WERI-Rb-1 (cell line): ENCODE results near the gene KCNIP1.

ENCODE experiments used
- DNase-seq: peaks from one replicate; pipeline ENCODE4 v3.0.0-alpha.2; 2020
- H3K27ac ChIP-seq: fragments of 250-450 bp; sonication (Bioruptor Pico); 2 replicates; pipeline ENCODE4 v1.5.1; 2020; ENCODE audit warnings: mild to moderate bottlenecking, moderate library complexity
- H3K27me3 ChIP-seq: fragments of 250-450 bp; sonication (Bioruptor Pico); 2 replicates; pipeline ENCODE4 v1.5.1; 2021; ENCODE audit warnings: mild to moderate bottlenecking, low read depth, moderate library complexity; ENCODE audit not compliant: insufficient read depth, severe bottlenecking
- H3K36me3 ChIP-seq: fragments of 250-450 bp; sonication (Bioruptor Pico); 2 replicates; pipeline ENCODE4 v1.5.1; 2020; ENCODE audit warnings: mild to moderate bottlenecking, moderate library complexity
- H3K4me3 ChIP-seq: 2 replicates; pipeline ENCODE4 v1.5.1; 2011; ENCODE audit warnings: low read depth, mild to moderate bottlenecking, control low read depth, low read length
- H3K9me3 ChIP-seq: fragments of 250-450 bp; sonication (Bioruptor Pico); 2 replicates; pipeline ENCODE4 v1.5.1; 2021; ENCODE audit warnings: mild to moderate bottlenecking, moderate library complexity; ENCODE audit not compliant: severe bottlenecking
- CTCF ChIP-seq: IDR thresholded peaks from 2 replicates; pipeline ENCODE4 v1.5.1; 2011; ENCODE audit warnings: low read depth, mild to moderate bottlenecking, control low read depth, inconsistent platforms, low read length

Gene KCNIP1

DNA sequence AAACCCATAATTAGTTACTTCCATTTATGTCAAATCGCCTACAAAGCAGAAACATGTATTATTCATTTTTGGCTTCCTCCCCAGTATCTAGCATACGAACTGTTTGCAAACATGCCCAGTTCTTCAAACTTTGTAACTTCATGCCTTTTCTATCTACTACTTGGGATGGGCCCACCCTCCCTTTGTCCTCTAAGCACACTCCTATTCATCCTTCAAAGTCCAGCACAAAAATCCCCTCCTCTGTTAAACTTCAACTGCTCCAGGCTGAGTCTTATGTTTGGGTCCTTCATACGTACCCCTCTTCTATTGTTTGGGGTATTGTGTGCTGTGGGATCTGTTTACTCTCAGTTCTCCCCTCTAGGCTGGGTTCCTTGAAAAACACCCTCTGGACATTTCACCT, 55.5 kb downstream of the KCNIP1 start:
- Histone ChIP-seq H3K27ac (no peak overlapping the region), H3K27me3 (peaks cover 87% of the 10 kb centered on the region), H3K36me3 (no peaks in the 10 kb centered on the region), H3K4me3 (no peak overlapping the region), H3K9me3 (no peaks in the 10 kb centered on the region)
- TF ChIP-seq CTCF, result no peak
- no peak for DNase-seq

DNA sequence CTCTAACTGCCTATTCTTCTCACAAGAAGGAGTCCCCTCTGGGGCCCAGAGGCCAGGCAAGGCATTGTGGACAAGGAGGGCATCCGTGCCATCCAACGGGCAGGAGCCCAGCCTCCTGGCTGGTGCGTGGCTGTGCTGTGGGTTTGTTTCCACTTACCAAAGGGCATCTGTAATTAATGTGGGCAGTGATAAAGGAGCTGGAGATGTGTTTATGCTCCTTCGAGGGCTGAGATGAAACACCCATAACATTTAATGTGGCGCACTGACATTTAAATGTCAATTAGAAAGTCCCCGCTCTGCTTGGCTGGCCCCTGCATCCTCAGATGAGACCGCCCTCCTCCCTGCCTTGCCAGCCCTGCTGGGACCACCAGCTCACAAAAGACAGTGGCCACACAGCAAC, 57.1 kb downstream of the KCNIP1 start:
- Histone ChIP-seq H3K27ac (no peak overlapping the region), H3K9me3 (no peaks in the 10 kb centered on the region), H3K27me3 (peaks cover 87% of the 10 kb centered on the region), H3K36me3 (no peaks in the 10 kb centered on the region), H3K4me3 (no peak overlapping the region)
- TF ChIP-seq CTCF, result no peak
- DNase-seq, result no peak

DNA sequence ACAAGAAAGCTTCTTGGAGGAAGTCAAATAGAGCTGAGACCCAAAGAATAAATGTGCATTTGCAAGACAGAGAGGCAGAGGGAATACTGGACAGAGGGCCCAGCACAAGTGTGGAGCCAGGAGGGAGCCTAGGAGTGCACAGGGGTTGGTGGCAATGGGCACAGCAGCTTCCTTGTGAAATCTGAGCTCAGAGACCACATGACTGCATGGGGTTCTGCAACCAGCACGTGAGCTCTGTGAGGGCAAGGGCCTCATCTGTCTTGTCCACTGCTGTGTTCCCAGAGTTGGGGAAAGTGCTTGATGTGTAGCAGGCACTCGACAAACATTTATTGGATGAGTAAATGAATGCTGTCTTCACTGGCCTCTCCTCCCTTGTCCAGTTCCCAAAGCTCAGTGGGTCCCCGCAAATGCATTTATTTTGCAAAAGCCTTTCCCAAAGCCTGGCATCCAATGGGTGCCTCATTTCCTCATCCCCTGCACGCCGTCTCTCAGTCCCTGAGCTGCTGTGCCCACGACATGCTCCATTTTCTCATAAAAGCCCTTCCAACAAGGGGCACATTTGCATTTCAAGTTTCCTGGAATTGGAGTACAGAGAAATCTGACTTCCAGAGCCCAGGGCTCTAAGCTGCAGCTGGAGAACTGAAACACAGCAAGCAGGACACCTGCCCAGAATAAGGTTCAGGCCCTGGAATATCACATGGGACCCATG, 58.5 kb downstream of the KCNIP1 start:
- Histone ChIP-seq H3K27me3 (peaks cover 90% of the 10 kb centered on the region), H3K36me3 (no peaks in the 10 kb centered on the region), H3K9me3 (no peaks in the 10 kb centered on the region), H3K27ac (no peak overlapping the region), H3K4me3 (no peak overlapping the region)
- no peak for TF ChIP-seq CTCF
- no peak for DNase-seq

- H3K27ac ChIP-seq, result no peak overlapping the region
- DNase-seq, result no peak
- no peaks in the 10 kb centered on the region for H3K36me3 ChIP-seq
- no peak overlapping the region for H3K4me3 ChIP-seq
- TF ChIP-seq CTCF, result no peak
- H3K27me3 ChIP-seq, result peaks cover 90% of the 10 kb centered on the region
- no peaks in the 10 kb centered on the region for H3K9me3 ChIP-seq
Measured at GRCh38 chr5:170562875-170563228, 59.0 kb downstream of the KCNIP1 start.

- Histone ChIP-seq H3K27me3 (peaks cover 84% of the 10 kb centered on the region), H3K4me3 (no peak overlapping the region), H3K9me3 (no peaks in the 10 kb centered on the region), H3K36me3 (no peaks in the 10 kb centered on the region), H3K27ac (no peak overlapping the region)
- no peak for DNase-seq
- no peak for TF ChIP-seq CTCF
Measured at GRCh38 chr5:170563824-170564567, 60.2 kb downstream of the KCNIP1 start.
